HL-60 (cell line): Measurements from ENCODE around the gene LILRB3.

Experiments used
- CTCF ChIP-seq: IDR thresholded peaks from one replicate; pipeline ENCODE4 v1.5.1; 2011; ENCODE audit warnings: low read length, control low read depth, inconsistent platforms; ENCODE audit not compliant: insufficient read depth
- GABPA ChIP-seq: IDR thresholded peaks from 2 replicates; pipeline ENCODE4 v1.6.1; 2012; ENCODE audit warnings: low read depth
- SPI1 ChIP-seq: IDR thresholded peaks from 2 replicates; pipeline ENCODE4 v1.6.1; 2012; ENCODE audit warnings: low read depth, mild to moderate bottlenecking, borderline replicate concordance

- no peak for TF ChIP-seq GABPA
- no peak for TF ChIP-seq CTCF
- TF ChIP-seq SPI1 = no peak
Observed at GRCh38 chr19:54262066-54262465, 39.3 kb upstream of the LILRB3 start.
